ENCODE measurements around the gene AKT2. TPM values are rescaled to one million over a fixed set of nuclear protein-coding genes. Genes with fewer than 3 reads are reported as not detected.
A peak's percentile ranks its signal among the peaks of the same experiment; 100 is the strongest.

Gene AKT2
- total RNA-seq, 1 donor from 2014 or later, result 111 TPM

DNA sequence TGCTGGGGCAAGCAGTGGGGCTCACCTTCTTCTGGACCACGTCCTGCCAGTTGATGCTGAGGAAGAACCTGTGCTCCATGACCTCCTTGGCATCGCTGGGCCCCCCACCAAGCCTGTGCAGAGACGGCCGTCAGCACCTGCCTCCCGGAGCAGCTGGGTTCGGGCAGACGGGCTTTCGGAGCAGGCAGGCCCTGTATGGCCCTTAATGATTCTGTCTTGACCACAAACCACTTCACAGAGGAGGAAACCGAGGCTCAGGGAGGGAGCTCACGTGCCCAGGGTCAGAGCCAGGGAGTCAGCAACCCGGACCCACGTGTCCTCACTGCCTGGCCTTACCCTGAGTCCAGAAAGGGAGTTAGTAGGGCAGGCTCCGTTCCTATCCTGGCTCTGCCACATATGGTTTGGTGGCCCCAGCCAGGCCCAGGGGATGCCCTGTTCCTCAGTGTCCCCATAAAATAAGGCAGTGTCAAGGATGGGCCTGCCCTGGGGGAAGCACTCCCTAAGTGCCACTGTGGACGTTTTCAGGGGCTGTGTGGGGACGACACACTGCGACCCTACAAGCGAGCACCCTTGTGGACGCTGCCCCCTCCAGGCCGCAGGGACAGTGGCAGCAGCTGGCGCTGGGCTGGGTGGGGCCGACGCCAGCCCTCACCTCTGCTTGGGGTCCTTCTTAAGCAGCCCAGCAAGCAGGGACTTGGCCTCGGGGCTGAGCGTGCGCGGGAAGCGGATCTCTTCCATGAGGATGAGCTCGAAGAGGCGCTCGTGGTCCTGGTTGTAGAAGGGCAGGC is 49.7 kb downstream of the AKT2 start:
- DNase-seq (ENCODE audit: low read depth), result no peak

DNA sequence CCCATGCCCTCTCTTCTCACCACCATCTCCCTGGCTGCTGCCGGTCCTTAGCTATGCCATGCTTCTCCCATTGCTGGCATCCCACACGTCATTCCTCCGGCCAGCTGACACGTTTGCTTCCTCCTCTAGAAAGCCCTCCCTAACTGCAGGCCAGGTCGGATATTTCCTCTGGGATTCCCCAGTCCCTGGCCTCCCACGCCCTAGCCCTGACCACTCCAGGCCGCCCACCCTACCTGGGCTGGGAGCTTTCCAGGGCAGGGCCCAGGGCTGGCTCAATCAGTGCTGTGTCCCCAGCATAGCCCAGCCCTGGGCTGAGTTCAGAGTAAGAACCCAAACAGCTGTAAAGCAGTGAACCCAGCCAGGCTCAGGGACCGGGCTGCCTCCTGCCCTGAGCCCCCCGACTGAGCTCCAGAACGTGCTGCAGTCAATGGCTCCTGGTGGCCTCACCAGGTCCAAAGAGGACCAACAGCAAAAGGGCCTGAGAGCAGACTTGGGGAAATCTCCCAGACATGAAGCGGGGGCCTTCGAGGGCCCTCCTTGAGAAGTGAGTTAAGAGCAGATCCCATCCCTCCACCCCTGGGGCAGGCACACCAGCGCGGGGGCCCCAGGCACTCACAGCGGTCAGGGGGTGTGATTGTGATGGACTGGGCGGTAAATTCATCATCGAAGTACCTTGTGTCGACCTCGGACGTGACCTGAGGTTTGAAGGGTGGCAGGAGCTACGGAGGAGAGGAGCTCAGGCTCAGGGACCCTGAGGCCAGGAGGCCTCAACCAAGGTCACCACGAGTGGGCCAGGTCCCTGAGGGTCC is 50.5 kb downstream of the AKT2 start:
- DNase-seq (ENCODE audit: low read depth), result no peak

DNA sequence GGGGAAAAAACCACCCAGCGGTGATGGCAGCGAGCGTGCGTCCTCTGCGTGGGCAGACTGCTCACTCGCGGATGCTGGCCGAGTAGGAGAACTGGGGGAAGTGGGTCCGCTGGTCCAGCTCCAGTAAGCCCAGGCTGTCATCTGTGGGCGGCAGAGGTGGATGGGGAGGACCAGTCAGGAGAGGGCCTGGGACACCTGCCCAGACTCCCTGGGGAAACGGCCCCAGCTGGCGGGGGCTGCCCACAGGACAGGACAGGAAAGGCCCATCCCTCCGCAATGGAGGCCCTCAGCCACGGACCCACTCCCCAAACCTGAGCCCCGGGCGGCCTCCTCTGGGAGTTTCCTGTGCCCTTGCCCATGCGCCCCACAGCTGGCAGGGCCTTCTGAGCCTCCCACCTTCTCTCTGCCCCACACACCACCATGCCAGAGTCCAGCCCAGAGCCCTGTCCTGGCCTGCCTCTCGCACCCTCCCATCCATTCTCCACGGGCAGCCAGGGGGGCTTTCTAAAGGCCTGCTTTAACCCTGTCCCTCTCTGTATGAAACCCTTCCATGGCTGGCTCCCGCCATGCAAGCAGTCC is 51.2 kb downstream of the AKT2 start:
- no peak for DNase-seq (ENCODE audit: low read depth)

DNA sequence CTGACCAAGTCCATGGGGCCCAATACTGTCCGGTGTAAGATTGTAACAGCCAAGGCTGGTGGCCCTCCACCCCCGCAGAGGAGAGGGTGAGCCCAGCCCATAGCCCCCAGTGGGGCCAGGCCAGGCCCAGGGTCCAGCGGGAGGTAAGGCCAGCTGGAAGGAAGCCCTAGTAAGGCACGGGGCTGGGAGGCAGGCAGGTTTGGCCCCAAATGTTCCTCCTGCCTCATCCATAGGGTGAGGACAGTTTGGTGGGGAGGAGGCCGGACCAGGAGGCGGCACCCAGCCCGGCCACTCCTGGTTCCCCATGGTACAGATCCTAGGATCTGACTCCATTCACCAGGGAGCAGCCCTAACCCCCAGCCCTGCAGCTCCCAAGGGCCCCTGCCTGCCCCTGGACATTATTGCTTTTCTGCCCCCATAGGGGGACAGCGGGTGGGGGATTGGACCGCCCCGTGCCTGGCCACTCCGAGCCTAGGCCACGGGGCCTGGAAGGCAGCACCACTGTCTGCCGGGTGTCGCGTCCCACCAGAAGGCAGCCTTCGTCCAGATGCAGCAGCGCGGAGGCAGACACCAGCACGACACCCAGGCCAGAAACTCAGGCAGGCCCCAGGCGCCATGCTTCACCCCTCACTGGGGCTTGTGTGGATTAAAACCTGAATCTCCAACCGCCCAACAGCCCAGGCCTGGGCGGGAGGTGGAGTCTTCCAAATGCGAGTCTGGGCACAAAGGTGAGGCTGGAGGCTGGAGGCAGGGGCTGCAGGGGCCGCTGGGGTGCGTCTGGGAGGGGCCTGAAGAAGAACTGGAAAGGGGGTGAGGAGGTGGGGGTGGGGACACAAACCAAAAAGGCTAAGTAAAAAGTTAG is 52.0 kb downstream of the AKT2 start:
- DNase-seq (ENCODE audit: low read depth), result no peak

DNA sequence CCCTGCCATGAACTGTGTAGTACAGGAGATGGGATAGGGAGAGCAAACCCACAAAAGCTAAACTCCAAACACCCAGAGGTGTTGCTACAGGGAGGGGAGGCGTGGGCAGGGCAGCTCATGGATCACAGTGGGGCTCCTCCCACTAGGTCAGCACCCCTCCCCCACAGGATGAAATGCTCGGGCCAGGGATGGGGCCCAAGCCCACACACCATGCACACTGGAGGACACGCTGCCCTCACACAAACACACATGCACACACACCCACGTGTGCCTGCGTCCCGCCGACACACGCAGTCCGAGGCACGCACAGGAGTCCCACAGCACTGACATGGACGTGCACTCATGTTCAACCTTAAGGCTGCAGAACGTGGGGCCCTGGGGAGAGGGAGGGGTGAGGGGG is 52.7 kb downstream of the AKT2 start:
- no peak for DNase-seq (ENCODE audit: low read depth)

DNA sequence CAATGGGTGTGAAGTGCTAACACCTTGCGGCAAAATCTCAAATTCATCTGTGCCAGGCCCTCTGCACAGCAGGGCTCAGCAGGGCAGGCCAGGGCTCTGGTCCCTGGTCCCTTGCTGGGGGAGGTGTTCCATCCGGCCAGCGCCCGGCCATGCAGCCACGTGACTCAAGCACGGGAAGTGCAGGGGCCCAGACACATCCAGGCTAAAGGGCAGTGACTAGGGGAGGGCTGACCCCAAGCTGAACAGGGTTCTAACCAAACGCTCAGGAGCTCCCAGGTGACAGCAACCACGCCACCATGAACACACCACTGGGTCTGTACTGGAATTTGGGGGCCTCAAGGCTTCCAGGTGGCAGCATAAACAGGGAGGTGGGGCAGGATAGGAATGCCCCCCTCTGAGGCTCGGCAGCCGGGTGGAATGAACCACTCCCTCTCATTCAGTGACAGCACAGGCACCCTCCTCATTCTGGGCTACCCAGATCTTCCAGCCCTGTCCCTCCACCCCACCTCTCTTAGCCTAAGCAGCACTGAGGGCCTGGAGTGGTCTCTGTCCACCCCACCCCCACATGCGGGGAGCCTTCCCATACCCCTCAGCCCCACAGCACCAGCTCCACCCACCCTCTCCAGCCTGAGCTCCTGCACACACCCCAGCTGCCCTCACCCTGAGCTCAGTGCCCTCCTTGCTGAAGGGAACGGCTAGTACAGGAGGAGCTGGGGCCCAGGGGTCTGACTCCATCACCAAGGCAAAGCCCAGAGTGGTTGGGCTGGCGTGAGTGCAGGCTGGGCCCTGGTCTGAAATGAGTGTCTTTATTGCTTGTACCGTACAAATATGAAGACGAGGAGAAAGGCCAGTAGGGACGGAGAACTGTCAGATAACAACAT is 53.4 kb downstream of the AKT2 start:
- peak; percentile 27 for DNase-seq (ENCODE audit: low read depth)

DNA sequence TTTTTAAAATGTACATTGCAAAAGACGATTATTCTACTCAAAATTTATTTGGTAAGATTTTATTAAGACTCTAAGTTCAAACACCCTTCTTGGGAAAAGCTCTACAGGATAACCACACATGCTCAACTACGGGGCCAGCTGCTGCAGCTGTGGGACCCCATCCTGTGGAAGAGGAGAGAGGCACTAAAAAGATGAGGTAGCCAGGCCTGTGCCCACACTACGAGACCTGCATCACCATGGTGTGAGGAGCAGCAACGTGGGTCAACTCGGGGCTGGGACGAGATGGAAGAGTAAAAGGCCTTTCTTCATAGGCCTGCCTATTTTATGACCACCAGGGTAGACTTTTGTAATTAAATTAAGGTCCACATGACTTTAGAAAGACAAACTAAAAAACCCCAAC is 54.1 kb downstream of the AKT2 start:
- no peak for DNase-seq (ENCODE audit: low read depth)

DNA sequence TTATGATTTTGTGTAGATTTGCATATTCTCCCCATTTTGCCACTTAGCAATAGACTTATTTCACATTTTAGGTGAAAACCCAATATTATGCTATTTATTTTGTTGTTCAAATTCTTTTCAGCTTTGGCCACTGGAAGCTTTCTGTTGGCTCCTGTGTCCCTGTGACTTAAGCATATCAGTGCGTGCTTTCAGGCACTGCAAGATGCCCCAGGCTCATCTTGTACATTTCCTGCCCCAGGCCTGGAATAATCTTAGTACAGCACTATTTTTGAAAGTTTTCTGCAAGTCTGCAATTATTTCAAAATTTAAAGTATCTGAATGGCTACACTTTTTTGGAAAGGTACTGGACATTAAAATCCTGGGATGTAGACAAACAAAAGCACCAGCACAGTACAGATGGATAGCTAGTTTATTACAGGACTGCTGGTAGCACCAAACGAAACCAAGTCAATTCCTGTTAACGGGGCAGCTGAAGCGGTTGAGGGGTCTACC is 55.2 kb downstream of the AKT2 start:
- no peak for DNase-seq (ENCODE audit: low read depth)

DNA sequence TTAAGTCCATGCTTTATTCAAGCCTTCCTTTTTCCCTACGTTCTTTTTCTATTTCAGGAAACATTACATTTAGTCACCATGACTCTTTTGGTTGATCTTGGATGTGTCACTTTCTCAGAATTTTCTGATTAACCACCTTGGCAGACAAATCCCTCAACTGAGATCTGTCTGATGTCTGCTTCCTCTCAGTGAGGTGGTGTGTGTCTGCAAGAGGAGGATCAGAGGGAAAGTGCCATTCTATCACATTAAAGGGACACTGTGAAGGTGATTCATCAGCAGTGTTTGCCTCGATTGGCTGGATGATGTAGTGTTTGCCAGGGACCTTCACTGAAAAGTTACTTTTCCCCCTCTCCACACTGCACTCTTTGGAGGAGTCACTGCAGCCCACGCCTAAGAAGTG is 55.7 kb downstream of the AKT2 start:
- DNase-seq (ENCODE audit: low read depth), result peak; percentile 33

DNA sequence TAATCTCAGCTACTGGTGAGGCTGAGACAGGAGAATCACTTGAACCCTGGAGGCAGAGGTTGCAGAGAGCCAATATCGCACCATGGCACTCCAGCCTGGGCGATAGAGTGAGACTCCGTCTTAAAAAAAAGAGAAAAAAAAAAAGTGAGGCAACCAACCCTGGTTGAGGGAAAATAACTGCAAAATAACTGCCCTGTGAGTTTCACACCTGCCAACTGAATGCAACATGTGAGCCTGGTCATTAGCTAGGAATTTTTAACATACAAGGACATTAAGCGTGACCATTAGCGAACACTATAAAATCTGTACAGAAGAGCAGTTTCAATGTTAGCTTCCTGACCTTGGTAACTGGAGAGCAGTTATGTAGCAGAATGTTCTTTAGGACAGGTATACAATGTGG is 56.3 kb downstream of the AKT2 start:
- peak; percentile 47 for DNase-seq (ENCODE audit: low read depth)

DNA sequence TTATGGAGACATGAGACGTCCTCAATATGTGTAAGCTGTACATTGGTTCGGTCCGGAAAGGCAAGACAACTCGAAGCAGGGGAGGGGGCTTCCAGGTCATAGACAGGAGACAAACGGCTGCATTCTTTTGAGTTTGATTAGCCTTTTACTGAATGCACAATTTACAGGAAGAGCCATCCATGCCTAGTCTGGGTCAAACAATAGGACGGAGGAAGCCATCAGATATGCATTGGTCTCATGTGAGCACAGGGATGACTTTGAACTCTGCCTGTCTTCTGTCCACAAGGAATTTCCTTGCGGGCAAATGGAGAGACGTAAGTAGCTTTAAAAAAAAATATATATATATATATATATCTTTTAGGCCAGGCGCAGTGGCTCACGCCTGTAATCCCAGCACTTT is 56.8 kb downstream of the AKT2 start:
- DNase-seq (ENCODE audit: low read depth), result no peak

DNA sequence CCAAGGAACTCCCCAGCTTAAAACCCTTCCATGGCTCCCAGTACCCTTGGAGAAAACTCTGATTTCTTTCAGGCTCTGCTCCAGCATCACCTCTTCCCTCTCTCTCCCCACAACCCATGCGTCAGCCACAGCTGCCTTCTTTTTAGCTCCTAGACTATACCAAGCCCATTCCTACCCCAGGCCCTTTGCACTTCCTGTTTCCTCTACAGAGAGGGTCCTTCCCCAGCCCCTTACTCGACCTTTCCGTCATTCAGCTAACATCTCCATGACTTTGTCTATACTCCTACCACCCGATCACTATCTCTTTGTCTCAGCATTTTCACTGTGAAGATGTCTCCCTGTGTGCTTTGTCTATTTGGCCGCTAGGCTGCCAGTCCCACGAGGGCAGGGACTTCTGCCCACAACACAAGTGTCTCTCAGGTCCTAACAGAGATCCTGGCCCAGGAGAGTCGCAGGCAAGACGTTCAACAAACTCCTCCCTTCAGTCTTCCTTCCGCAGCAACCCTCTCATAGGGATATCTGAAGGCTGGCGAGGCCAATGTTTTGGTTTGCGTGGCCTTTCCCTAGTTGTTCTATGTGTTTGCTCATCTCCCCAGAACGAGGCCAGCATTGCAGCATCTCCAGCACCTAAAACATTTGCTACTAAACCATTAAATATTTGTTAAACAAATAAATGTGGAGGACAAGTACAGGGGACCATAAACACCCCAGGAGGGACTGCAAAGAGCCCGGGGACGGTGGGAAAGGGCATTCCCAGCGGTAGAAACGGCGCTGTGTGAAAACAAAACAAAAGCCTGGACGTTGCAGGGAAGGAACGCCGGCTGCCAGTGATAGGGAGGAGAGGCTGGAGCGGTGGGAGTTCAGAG is 59.5 kb downstream of the AKT2 start:
- no peak for DNase-seq (ENCODE audit: low read depth)

DNA sequence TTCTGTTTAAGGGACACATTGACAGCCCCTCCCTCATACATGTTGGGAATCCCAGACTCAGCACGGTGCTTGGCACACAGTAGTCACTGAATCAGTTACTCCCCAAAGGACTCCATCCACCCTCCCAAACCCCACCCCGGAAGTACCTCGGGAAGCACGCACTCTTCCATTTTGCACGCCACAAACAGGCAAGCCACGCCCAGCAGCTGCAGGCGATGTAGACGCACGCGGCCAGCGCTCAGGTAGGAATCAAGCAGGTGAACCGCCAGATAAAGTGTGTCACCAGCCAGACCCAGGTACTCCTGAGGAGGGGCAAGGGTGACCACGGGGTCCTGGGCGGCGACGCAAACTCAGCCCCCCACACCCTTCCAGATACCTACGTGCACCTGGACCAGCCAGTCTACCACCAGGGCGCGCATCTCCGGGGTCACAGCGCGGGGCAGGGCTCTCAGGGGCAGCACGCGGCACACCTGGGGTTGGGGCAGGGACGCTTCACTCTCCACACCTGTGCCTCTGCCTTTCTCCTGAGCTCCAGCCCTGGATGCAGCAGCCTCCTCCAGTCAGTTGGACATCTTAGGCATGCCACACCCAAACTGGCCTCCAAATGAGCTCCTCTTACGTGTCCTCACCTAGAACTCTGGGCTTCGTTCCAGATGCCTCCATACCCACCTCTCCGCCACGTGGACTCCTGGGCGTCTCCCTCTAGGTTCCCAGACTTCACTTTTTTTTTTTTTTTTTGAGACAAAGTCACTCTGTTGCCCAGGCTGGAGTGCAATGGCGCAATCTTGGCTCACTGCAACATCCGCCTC is 60.6 kb downstream of the AKT2 start:
- DNase-seq (ENCODE audit: low read depth), result no peak

DNA sequence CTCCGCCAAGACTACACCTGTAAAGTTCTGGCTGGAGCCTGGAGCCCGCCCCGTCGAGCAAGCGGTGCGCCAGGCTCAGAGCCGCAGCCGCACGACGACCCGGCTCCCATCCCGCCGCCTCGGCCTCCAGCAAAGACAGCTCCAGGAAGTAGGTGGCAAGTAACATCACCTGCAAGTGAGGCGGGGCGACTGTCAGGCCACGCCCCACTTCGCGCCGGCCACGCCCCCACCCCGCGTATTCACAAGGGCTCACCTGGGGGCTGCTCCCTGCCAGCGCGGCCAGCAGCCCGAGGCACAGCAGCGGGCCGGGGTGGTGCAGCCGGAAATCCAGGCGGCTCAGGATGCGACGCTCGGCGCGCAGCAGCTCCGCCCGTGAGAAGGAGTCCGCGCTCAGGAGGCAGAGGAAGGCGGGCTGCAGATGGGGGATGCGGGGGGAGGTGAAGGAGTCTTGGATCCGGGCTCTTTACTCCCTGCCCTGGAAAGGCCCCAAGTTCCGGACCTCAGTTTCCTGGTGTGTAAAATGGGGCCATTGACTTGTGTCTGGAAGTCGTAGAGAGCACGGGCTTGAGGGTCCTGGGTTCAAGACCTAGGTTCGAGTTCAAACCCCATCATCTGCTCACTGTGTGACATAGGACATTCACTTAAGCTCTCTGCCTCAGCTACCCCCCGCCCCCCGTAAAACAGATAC is 61.9 kb downstream of the AKT2 start:
- DNase-seq (ENCODE audit: low read depth), result no peak

DNA sequence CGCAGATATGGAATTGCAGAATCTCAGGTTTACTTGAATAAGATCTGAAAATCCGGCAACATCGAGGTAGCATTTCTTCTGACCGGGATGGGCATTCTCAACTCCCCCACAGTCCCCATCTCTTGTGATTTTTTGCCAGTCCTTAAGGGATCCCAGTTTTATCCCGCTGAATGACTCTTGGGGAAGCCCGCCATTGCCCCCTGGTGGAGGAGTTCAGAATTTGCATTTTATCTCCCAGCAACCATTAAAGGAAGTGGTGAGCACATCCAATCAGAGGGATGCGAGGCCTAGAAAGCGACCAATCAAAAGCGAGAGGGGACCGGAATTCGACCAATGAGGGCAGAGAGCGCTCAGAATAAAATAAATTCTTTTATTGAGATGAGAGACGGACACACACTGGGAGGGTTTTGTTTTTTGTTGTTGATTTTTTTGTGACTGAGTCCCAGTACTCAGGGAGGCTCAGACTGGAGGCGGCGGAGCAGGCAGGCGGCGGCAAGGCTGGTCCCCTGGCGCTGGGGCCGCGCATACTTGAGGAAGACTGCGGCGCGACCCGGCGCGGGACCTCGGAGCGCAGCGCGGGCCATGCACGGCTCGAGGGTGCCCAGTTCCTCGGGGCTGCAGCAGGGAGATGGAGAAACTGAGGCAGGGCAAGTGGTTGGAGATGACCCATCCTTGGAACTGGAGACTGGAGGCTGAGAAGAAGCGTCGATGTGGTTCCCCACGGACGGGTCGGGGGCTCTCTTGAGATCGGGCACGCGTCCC is 63.1 kb downstream of the AKT2 start:
- DNase-seq (ENCODE audit: low read depth), result peak; percentile 90

DNA sequence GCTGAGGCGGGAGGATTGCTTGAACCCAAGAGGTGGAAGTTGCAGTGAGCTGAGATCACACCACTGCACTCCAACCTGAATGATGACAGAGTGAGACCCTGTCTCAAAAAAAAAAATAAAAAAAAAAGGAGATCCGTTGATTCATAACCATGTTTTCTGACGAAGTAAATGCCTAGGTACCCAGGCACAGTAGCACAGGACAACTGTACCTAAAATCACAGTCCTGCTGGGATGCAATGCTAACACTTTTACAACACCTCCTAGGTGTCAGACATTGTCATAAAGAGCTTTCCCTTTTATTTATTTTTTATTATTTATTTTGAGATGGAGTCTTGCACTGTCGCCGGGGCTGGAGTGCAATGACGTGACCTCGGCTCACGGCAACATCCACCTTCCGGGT is 64.5 kb downstream of the AKT2 start:
- no peak for DNase-seq (ENCODE audit: low read depth)

DNA sequence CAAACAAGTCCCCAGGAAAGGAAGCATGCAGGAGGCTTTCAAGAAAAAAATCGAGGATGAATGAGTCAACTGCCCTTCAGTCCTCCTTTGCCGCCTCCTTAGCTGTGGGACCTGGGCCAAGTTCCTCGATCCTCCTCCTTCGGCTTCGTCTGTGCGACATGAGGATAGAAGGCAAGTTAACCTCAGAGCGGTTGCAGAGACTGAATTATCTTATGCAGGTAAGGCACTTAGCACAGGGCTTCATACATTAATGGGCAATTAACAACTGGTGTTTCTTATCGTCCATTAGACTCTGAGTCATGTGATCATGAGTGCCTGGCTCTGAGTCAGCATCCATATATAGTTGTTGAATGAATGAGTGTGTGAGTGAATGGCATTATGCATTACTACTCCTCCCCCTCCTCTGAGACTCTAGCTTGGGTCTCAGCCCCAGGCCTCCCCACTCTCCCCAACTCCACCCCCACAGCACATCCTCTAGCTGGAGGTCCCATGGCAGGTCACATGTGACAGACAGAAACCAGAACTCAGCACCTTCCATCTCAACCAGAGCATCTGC is 65.3 kb downstream of the AKT2 start:
- peak; percentile 81 for DNase-seq (ENCODE audit: low read depth)
